ENCODE data around the gene BTBD17. TPM values are rescaled to one million over a fixed set of nuclear protein-coding genes. Genes with fewer than 3 reads are reported as not detected.

Gene BTBD17
- total RNA-seq, 1 experiment from 2014 or later, result 3.4 TPM

GRCh38 chr17:74379495-74380085, 17.9 kb upstream of the BTBD17 start:
- Histone ChIP-seq H3K27ac (ENCODE audit: low read depth, low read length, poor library complexity, severe bottlenecking) (peak overlapping the region; percentile 13), H3K4me3 (ENCODE audit: low read depth, low read length, poor library complexity, severe bottlenecking) (peak overlapping the region; percentile 9), H3K36me3 (ENCODE audit: insufficient read depth, low read length, poor library complexity, severe bottlenecking) (no peaks in the 10 kb centered on the region), H3K27me3 (replicated peaks; ENCODE audit: insufficient read depth, low read depth, low read length, poor library complexity) (no peaks in the 10 kb centered on the region), H3K9me3 (ENCODE audit: low read depth, low read length, poor library complexity, severe bottlenecking) (no peaks in the 10 kb centered on the region), H3K4me1 (ENCODE audit: insufficient read depth, low read length, poor library complexity, severe bottlenecking) (peaks cover 23% of the 10 kb centered on the region)
- BruUV-seq (replicated peaks), result no TSS peak
- TF ChIP-seq EZH2 (IDR thresholded peaks at IDR 0.05; ENCODE audit: borderline replicate concordance, low read depth, low read length, poor library complexity, severe bottlenecking) (no peak), CTCF (conservative IDR thresholded peaks at IDR 0.05; ENCODE audit: low read depth, low read length) (peak; percentile 92)
- DNase-seq (ENCODE audit: low spot score), result peak; percentile 87
- CTCF ChIA-PET, result interaction anchor here (0.5 to 1.6 kb wide), 12 partner anchors 9 to 358 kb away, joined by 3 to 17 read pairs (median 4); no protein-coding TSS in a partner anchor
- intact Hi-C loops (cut with micrococcal nuclease; ENCODE audit: unreplicated experiment), result loop anchor here (1.0 kb wide), 2 partner anchors 78 to 114 kb away; no protein-coding TSS in a partner anchor
- POLR2A ChIA-PET (ENCODE audit: low non-redundant PET), result no interaction called here

DNA sequence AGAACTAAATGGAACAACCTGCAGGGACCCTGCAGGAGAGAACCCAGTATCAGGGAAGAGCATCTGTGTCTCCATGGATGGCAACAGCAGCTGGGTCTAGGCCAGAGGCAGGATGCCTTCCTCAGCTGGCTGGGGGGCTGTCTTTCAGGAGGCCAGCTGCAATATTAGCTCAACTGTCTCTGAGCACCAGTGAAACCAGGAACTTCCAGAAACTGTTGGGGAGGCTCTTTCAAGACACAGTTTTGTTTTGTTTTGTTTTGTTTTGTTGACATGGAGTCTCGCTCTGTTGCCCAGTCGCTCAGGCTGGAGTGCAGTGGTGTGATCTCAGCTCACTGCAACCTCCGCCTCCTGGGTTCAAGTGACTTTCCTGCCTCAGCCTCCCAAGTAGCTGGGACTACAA, 13.2 kb upstream of the BTBD17 start:
- POLR2A ChIA-PET (ENCODE audit: low non-redundant PET), result no interaction called here
- Histone ChIP-seq H3K9me3 (ENCODE audit: low read depth, low read length, poor library complexity, severe bottlenecking) (no peaks in the 10 kb centered on the region), H3K4me3 (ENCODE audit: low read depth, low read length, poor library complexity, severe bottlenecking) (no peak overlapping the region), H3K27me3 (replicated peaks; ENCODE audit: insufficient read depth, low read depth, low read length, poor library complexity) (no peaks in the 10 kb centered on the region), H3K27ac (ENCODE audit: low read depth, low read length, poor library complexity, severe bottlenecking) (no peak overlapping the region), H3K36me3 (ENCODE audit: insufficient read depth, low read length, poor library complexity, severe bottlenecking) (no peaks in the 10 kb centered on the region), H3K4me1 (ENCODE audit: insufficient read depth, low read length, poor library complexity, severe bottlenecking) (peaks cover 6% of the 10 kb centered on the region)
- TF ChIP-seq CTCF (conservative IDR thresholded peaks at IDR 0.05; ENCODE audit: low read depth, low read length) (no peak), EZH2 (IDR thresholded peaks at IDR 0.05; ENCODE audit: borderline replicate concordance, low read depth, low read length, poor library complexity, severe bottlenecking) (no peak)
- DNase-seq (ENCODE audit: low spot score), result no peak
- CTCF ChIA-PET, result no interaction called here
- intact Hi-C loops (cut with micrococcal nuclease; ENCODE audit: unreplicated experiment), result no loop called here
- BruUV-seq (replicated peaks), result no TSS peak

- TF ChIP-seq EZH2 (IDR thresholded peaks at IDR 0.05; ENCODE audit: borderline replicate concordance, low read depth, low read length, poor library complexity, severe bottlenecking), result no peak
- TF ChIP-seq CTCF (conservative IDR thresholded peaks at IDR 0.05; ENCODE audit: low read depth, low read length), result no peak
- no peak for DNase-seq (ENCODE audit: low spot score)
- intact Hi-C loops (cut with micrococcal nuclease; ENCODE audit: unreplicated experiment), result no loop called here
- no peaks in the 10 kb centered on the region for H3K9me3 ChIP-seq (ENCODE audit: low read depth, low read length, poor library complexity, severe bottlenecking)
- no TSS peak for BruUV-seq (replicated peaks)
- no peak overlapping the region for H3K27ac ChIP-seq (ENCODE audit: low read depth, low read length, poor library complexity, severe bottlenecking)
- no peaks in the 10 kb centered on the region for H3K27me3 ChIP-seq (replicated peaks; ENCODE audit: insufficient read depth, low read depth, low read length, poor library complexity)
- no peaks in the 10 kb centered on the region for H3K36me3 ChIP-seq (ENCODE audit: insufficient read depth, low read length, poor library complexity, severe bottlenecking)
- H3K4me3 ChIP-seq (ENCODE audit: low read depth, low read length, poor library complexity, severe bottlenecking), result no peak overlapping the region
- ChIA-PET CTCF (no interaction called here), POLR2A (ENCODE audit: low non-redundant PET) (no interaction called here)
- H3K4me1 ChIP-seq (ENCODE audit: insufficient read depth, low read length, poor library complexity, severe bottlenecking), result peaks cover 7% of the 10 kb centered on the region
Observed at GRCh38 chr17:74373838-74374606, 12.4 kb upstream of the BTBD17 start.
